AG04450 (cell line): ENCODE data around the gene CRACR2B. TPM values are rescaled to one million over a fixed set of nuclear protein-coding genes. Genes with fewer than 3 reads are reported as not detected.

Experiments used
- CTCF ChIA-PET: fragments of 300-600, 350-600 bp; formaldehyde crosslinking; extraction: SDS; loops from one replicate; lab custom pipeline; 2022; ENCODE audit warnings: antibody characterized with exemption, inconsistent platforms; lab: Charles Lee
- POLR2A ChIA-PET: fragments of 350-600 bp; formaldehyde crosslinking; extraction: SDS; loops from one replicate; lab custom pipeline; 2021; ENCODE audit warnings: antibody characterized with exemption, inconsistent platforms; lab: Yijun Ruan, JAX
- DNase-seq: peaks from one replicate; pipeline ENCODE4 v3.0.0-alpha.2; 2011; ENCODE audit warnings: low read depth, low spot score
- H3K27ac ChIP-seq: one replicate; pipeline ENCODE4 v1.5.1; 2012; ENCODE audit warnings: low read depth, low read length, control low read depth
- H3K27me3 ChIP-seq: one replicate; pipeline ENCODE4 v1.6.0; 2012; ENCODE audit warnings: low read length; ENCODE audit not compliant: control insufficient read depth, insufficient read depth
- H3K4me3 ChIP-seq: 2 replicates; pipeline ENCODE4 v1.5.1; 2011; ENCODE audit warnings: mild to moderate bottlenecking, low read depth, low read length, control low read depth
- H3K9me3 ChIP-seq: 2 replicates; pipeline ENCODE4 v1.5.1; 2012; ENCODE audit warnings: low read length; ENCODE audit not compliant: control insufficient read depth, insufficient read depth
- CTCF ChIP-seq: IDR thresholded peaks from 2 replicates; pipeline ENCODE4 v1.5.1; 2011; ENCODE audit warnings: low read depth, low read length, control low read depth, inconsistent platforms
- polyA plus RNA-seq: library from polyadenylated mRNA; depleted of rRNA; stranded (reverse); fragments of >200 nt; gene quantifications from 2 replicates; pipeline ENCODE4 v1.2.3, GENCODE V29; 2011

The CRACR2B gene
- polyA plus RNA-seq, 1 experiment = 0.26 TPM

- DNase-seq = no peak
- ChIA-PET CTCF (no interaction called here), POLR2A (no interaction called here)
- Histone ChIP-seq H3K27me3 (no peaks in the 10 kb centered on the region), H3K27ac (no peak overlapping the region), H3K4me3 (no peak overlapping the region), H3K9me3 (no peaks in the 10 kb centered on the region; the same call in 1 of the 2 replicates)
- TF ChIP-seq CTCF = no peak
Measured at GRCh38 chr11:855330-855674, 27.6 kb downstream of the CRACR2B start.

DNA sequence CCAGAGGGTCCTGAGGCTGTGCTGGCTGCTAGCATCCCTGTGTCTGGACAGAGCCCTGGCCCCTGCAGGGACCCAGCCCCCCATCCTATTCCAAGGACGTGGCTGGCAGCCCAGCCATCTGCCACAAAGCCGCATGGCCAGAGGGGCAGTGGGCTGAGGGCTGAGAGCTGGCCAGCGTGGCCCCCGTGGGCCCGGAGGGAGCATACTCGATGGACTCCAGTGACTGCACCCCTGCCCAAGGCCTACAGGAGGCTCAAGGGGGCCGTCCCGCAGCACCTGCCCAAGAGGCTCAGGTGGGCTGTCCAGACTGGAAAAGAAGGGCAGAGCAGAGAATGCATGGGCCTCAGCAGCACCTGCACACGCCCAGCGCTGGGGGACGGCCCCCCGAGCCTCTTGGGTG, 28.1 kb downstream of the CRACR2B start:
- no peak for TF ChIP-seq CTCF
- ChIA-PET CTCF (no interaction called here), POLR2A (interaction anchor here (1.1 kb wide), 1 partner anchor 13 kb away, joined by 6 read pairs; the partner anchor contains the start of gene TSPAN4)

DNA sequence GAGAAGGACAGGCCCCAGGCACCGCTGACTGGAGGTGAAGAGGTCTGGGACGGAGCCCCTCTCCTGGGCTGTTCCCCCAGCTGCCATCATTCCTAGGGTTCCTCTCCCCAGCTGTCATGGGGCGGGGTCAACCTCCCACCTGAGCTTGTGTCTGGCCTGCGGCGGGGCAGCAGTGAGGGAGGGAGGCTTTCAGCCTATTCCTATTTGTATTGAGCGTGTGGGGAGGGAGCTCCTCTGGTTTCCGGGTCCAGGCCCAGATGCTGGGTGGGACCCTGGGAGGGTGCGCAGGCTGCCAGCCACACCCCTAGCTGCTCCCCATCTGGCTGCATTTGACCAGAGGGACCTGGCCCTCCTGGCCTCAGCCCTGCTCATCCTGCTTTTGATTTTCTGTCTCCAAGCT, 28.7 kb downstream of the CRACR2B start:
- CTCF ChIA-PET = no interaction called here
- H3K27me3 ChIP-seq = no peaks in the 10 kb centered on the region

More for the DNA sequence above, 28.1 kb downstream of the CRACR2B start:
- Histone ChIP-seq H3K27me3 (no peaks in the 10 kb centered on the region), H3K4me3 (no peak overlapping the region), H3K9me3 (no peaks in the 10 kb centered on the region; the same call in 1 of the 2 replicates), H3K27ac (no peak overlapping the region)
- DNase-seq = no peak

DNA sequence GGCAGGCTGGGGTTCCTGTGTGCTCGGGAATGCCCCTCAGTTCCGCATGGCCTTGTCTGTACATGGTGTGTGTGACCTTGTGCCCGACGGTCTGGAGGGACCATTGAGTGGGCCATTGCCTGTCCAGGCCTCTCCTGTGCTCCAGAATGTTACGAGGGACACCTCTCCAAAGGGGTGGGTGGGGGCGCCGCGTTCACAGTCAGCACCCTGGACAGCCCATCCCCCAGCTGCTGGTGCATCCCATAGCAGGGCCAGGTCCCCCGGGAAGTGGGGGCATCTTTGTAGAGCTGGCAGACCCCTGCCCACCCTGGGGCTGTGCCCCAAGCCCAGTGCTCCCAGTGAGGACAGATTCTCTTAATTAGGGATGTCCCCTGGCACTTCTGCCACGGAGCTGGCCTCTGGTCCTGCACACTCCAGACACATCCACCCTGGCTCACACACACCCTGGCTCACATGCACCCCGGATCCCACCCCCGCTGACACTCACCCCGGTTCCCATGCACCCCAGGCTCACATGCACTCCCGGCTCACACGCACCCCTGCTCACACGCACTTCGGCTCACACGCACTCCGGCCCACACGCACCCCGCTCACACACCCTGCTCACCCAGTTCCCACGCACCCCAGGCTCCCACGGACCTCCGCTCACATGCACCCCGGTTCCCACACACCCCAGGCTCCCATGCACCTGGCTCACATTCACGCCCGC, 30.5 kb downstream of the CRACR2B start:
- Histone ChIP-seq H3K4me3 (no peak overlapping the region), H3K9me3 (no peaks in the 10 kb centered on the region; the same call in 1 of the 2 replicates), H3K27me3 (no peaks in the 10 kb centered on the region), H3K27ac (no peak overlapping the region)
- no peak for TF ChIP-seq CTCF
- ChIA-PET CTCF (no interaction called here), POLR2A (interaction anchor here (1.0 to 2.3 kb wide), 2 partner anchors 10 to 17 kb away, joined by 6 read pairs; no protein-coding TSS in a partner anchor)
- DNase-seq = no peak

More for the DNA sequence above, 28.7 kb downstream of the CRACR2B start:
- no peak for DNase-seq
- POLR2A ChIA-PET = interaction anchor here (1.1 kb wide), 1 partner anchor 14 kb away, joined by 6 read pairs; the partner anchor contains the start of gene TSPAN4
- H3K27ac ChIP-seq = no peak overlapping the region
- no peak overlapping the region for H3K4me3 ChIP-seq
- TF ChIP-seq CTCF = no peak
- no peaks in the 10 kb centered on the region; the same call in 1 of the 2 replicates for H3K9me3 ChIP-seq

DNA sequence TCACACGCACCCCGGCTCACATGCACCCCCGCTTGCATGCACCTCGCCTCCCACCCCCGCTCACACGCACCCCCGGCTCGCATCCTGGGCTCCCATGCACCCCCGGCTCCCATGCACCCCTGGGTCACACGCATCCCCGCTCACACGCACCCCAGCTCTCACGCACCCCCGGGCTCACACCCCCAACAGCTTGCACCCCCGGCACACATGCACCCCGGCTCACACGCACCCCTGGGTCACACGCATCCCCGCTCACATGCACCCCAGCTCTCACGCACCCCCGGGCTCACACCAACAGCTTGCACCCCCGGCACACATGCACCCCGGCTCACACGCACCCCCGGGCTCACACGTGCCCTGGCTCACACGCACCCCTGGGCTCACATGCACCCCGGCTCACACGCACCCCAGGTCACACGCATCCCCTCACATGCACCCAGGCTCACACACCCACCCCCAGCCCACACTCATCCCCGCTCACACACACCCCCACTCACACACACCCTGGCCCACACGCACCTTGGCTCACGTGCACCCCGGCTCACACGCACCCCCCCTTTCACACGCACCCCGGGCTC, 31.1 kb downstream of the CRACR2B start:
- CTCF ChIA-PET = no interaction called here
- H3K4me3 ChIP-seq = no peak overlapping the region
- no peak for TF ChIP-seq CTCF
- no peaks in the 10 kb centered on the region; the same call in 1 of the 2 replicates for H3K9me3 ChIP-seq
- no peak for DNase-seq
- H3K27ac ChIP-seq = no peak overlapping the region
- H3K27me3 ChIP-seq = no peaks in the 10 kb centered on the region
- POLR2A ChIA-PET = interaction anchor here (0.6 to 2.3 kb wide), 3 partner anchors 11 to 40 kb away, joined by 4 to 8 read pairs (median 6); partner anchors contain the start of gene PNPLA2
